NCI-H446 (cell line): ENCODE results near the gene IDH3B.
"Not testable (repeated sequence)": the region's sequence is repeated elsewhere in the genome, so short reads cannot be mapped to it uniquely, and the experiment has no call there.

Source experiments
- DNase-seq, 2 experiments: peaks; one replicate each; lab custom pipeline; 2025; lab: John Stamatoyannopoulos, UW

Gene IDH3B

GRCh38 chr20:2694519-2694918 is 30.5 kb upstream of the IDH3B start:
- no peak for DNase-seq

DNA sequence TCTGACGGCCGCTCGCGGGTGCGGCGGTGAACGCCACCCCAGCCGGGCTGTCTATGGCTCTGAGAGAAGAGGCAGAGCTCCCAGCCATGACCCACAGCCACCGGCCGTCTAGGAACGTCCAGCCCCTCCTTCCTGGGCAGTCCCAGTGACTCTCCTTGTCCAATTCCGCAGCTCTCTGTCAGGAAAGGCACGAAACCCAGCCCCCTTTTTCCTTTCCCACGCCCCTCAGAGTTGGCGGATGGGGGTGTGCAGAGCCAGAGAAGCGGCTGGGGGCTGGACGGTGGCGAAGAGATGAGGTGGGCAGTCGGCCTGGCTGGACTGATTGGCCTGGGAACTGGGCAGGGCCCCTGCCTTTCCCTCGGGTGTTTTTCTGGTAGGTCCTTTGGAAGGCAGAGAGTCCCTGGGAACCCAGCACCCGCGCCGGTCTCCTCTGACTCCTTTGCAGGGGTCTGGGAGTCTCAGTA is 30.0 kb upstream of the IDH3B start:
- DNase-seq = no peak

GRCh38 chr20:2693286-2694007 is 29.4 kb upstream of the IDH3B start:
- DNase-seq = no peak

- no peak for DNase-seq
Observed at GRCh38 chr20:2692886-2693285, 28.9 kb upstream of the IDH3B start.

DNA sequence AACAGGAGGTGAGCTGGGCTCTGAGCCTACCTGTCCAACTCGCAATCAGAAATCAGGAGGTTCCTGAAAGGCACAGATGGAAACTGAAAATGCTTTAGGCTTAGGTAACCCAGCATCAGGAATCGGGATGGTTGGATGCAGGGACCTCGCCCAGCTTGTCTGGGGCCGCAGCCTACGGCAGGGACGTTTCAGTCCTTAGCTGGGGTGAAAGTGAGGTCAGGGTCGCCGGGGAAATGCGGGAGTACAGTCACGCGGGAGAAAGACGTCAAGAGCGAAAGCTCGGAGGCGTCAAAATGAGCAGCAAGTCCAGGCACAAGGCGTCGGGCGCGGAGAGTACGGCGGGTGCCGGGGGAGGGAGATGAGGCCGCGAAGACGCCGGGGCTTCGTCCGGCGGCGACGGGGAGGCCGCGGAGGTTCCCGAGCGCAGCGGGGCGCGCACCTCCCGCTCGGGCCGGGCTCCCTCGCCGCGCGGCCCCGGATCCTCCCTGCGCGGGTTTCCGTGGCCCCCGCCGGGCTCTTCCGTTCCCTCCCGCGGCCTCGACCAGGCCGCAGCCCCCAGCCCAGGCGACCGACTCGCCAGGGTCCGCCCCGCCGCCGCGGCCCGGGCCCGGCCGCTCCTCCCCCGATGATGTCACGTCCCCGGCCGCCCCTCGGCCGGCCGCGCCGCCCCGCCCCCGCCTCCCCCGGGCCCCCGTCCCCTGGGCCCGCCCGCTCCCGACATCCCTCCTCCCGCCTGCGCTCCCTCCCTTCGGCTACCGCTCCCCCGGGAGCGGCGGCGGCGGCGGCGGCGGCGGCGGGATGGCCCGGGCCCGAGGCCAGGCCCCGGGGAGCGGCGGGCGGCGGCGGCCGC is 28.2 kb upstream of the IDH3B start, which contains the start of gene EBF4:
TSS of gene EBF4 (plus strand) at position 745 of the 850 bp plus-strand sequence. CDS start 866 bp downstream, outside the sequence.
- DNase-seq = peak in 1 of 2 experiments; percentile 21

DNA sequence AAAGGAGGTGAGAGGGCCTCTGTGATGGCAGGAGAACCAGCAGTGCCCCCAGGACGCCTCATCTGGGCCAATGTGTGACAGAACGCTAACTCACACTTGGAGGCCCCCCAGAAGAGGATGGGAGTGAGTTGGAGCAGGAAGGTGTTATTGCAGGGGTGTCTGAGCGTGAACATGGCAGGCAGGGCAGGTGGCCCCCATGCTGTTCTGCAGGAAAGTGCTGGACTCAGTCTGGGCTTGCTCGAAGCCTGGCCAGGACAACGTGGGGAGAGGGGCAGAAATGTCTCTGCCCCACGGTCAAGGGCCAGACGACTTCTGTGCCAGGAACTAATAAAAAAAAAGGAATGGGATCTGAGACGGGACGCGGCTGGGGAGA is 27.6 kb upstream of the IDH3B start:
- DNase-seq = no peak

- DNase-seq = no peak
Observed at GRCh38 chr20:2691127-2691526, 27.1 kb upstream of the IDH3B start.

GRCh38 chr20:2690718-2691117 is 26.7 kb upstream of the IDH3B start:
- DNase-seq = no peak

GRCh38 chr20:2690213-2690612 is 26.2 kb upstream of the IDH3B start:
- DNase-seq = no peak

- peak in 1 of 2 experiments; percentile 22 for DNase-seq
Observed at GRCh38 chr20:2688041-2688591, 24.1 kb upstream of the IDH3B start.

GRCh38 chr20:2687514-2687913 is 23.5 kb upstream of the IDH3B start:
- DNase-seq = no peak

- not testable (repeated sequence) for DNase-seq
Observed at GRCh38 chr20:2684817-2685216, 20.8 kb upstream of the IDH3B start.

GRCh38 chr20:2682040-2682439 is 18.0 kb upstream of the IDH3B start:
- not testable (repeated sequence) for DNase-seq

- no peak for DNase-seq
Observed at GRCh38 chr20:2680046-2680445, 16.0 kb upstream of the IDH3B start.

DNA sequence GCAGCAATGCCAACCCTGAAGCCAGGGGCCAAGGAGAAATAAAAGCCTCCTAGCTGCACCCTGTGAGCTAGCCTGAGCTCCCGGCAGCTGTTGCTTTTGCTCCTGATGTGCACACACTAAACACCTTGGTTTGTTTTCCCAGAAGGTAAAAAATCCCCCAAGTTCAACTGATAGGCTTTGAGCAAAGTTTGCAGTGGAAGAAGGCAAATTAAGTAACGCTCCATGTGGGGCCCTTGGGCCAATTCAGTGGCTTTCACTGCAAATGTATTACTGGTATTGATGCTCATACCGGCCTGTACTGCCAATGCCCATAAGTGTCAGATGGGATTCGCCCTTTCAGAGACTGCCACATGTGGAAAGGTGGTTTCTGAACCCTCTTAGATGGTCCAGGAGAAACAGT is 9.4 kb upstream of the IDH3B start:
- DNase-seq = no peak

DNA sequence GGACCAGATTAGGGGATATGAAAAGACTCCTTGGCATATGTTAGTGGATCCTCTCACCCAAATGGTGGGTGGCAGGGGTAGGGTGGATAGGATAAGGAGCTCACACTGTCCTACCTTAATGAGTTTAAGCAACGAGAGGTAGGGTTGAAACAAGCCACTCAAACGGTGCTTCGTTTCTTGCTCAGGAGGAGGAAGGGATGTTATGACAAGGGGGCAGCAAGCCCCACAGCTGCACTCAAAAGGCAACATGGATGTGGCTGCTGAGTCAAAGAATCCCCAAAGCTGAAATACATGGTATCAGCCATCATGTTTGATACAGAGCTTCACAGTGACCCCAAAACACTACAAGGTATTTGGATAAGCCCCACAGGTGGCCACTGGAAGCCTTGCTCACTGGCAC is 8.4 kb upstream of the IDH3B start:
- no peak for DNase-seq

- no peak for DNase-seq
Observed at GRCh38 chr20:2671977-2672376, 8.0 kb upstream of the IDH3B start.

GRCh38 chr20:2663364-2663886 is 591 bp downstream of the IDH3B start:
- DNase-seq = no peak

GRCh38 chr20:2659547-2659946 is 4.5 kb downstream of the IDH3B start:
- DNase-seq = no peak

DNA sequence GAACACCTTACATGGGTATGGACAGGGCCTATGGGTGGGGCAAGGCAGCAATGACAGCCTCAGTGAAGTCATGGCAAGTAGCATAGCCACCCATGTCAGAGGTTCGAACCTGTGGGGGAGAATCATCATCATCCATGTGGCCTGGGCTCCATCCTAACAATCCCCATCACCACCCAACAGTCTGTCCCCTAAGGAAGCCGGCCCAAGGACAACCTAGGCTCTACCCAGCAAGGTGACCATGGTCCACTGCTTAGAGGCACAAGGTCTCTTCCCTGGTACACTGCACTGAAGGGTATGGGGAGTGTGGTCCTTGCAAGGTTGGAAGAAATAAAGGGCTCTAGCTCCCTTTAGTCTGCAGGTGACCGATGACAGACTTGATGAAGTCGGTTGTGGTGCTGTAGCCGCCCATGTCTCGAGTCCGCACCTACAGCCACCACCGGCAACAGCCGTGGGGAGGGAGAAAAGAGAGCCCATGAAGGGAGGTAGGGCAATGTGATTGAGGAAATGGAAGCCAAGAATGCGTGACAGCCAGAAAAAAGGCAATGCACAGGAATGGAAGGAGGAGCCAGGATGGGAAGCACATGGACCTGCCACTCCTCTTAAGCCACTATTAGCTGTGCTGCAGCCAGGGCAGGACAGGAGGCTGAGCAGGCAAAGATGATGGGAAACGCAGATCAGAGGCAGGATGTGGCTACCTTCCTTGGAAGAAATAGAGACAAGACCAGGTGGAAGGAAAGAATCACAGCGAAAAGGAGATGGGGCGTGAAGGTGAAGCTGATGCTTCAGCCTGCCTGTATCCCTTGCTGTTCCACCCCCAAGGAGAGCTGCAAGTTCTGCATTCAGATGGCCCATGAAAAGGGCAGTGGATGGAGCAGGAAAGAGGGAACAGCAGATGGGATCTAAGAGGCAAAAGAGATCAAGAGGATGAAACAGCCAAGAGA is 5.3 kb downstream of the IDH3B start:
- no peak for DNase-seq

GRCh38 chr20:2657674-2658073 is 6.3 kb downstream of the IDH3B start:
- no peak for DNase-seq
